GM15510 (cell line): ENCODE measurements around the gene CREBL2.

Source experiments
- POLR2A ChIP-seq: IDR thresholded peaks from 3 replicates; pipeline ENCODE4 v1.6.1; 2011; ENCODE audit warnings: borderline replicate concordance; ENCODE audit not compliant: insufficient read length; ENCODE audit errors: extremely low read depth

Gene CREBL2

DNA sequence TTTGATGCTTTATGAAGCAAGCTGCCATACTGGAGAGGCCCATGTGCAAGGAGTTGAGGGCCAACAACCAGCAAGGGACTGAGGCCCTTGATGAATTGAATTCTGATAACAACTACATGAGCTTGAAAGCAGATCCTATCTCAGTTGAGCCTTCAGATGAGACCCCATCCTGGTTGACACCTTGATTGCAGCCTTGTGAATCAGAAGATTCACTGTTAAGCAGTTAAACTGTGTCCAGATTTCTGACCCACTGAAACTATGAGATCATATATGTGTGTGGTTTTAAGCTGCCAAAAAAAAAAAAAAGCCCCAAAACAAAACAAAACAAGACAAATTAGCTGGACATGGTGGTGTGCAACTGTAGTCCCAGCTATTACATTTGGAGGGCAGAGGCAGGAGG is 42.2 kb downstream of the CREBL2 start:
- TF ChIP-seq POLR2A = no peak

DNA sequence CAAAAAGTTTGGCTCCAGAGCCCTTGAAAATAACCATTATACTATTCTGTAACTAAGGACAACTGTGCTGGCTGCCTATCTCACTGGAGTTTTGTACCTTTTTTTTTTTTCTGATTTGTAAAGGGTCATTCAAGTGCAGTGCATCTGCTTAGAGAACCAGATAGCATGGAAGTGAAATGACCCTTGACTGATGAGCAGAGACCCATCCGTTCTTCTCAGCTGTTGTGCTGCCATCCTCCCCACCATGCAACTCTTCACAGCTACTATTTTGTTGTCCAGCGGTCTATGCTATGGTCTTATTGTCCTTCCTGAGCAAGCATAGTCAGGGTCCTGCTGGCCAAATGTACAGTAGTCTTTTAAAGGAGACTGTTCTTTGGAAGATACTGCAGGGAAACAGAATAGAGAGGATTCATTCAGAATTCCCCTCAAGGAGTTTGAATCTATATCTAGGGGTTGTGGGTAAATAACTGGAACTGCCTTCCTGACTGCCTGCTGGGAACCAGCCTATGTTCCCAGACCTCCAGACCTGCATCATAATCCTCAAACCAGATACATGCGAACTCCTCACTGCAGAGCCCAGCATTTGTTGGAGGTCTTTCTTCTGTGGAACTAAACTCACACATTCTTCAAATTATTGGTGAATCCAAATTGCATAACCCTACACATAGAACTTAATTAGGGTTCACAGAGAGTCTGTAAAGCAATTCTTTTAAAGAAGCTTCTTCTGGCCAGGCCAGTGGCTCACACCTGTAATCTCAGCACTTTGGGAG is 43.2 kb downstream of the CREBL2 start:
- TF ChIP-seq POLR2A = no peak

DNA sequence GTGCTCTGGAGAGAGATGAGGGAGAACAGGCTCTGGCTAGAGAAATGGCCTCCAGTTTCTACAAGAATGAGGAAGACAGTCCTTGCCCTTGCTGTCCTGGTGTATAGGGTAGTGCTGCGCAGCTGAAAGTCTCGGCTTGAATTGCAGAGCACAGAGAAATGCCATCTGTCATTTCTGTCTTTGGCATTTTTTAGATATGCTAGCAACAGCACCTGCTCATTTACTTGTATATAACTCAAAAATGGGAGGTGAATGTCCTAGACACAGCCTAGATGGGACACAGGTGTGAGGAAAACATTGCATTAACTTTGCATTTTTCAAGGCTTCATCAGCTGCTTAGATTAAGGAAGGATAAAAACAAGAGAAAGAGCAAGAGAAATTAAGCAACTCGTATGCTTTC is 48.5 kb downstream of the CREBL2 start:
- no peak for TF ChIP-seq POLR2A

DNA sequence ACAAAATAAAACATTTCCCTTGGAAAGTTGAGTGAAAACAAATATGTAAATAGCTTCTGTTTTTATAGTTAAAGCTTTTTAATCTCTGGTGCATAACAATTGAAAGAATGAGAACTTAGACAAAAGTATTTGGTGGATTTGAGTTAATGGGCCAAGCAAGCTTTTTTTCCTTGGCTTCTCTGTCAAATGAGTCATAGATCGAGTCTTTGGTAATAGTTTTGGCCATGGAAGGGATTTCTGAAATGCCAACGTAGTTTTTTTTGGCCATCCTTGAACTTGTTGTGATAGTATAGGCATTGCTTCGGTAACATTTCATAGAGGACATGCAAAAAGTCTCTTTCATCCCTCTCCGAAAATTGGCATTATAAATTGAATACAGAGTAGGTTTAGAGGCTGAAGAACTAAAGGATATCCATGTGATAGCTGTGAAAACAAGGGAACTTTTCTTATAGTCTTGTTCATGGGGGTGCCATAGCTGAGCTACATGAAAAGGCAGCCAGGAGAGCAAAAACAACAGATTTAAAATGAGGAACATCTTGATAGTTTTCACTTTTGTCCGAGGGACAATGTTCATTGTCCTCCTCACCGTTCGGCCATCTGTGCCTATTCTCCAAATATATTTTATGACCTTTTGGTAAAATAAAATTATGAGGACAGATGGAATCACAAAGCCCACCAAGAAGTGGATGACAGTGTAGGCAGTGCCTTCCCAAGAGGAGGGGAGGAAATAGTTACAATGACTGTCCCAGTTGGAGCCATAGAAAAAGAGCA is 49.6 kb downstream of the CREBL2 start:
- TF ChIP-seq POLR2A = no peak

DNA sequence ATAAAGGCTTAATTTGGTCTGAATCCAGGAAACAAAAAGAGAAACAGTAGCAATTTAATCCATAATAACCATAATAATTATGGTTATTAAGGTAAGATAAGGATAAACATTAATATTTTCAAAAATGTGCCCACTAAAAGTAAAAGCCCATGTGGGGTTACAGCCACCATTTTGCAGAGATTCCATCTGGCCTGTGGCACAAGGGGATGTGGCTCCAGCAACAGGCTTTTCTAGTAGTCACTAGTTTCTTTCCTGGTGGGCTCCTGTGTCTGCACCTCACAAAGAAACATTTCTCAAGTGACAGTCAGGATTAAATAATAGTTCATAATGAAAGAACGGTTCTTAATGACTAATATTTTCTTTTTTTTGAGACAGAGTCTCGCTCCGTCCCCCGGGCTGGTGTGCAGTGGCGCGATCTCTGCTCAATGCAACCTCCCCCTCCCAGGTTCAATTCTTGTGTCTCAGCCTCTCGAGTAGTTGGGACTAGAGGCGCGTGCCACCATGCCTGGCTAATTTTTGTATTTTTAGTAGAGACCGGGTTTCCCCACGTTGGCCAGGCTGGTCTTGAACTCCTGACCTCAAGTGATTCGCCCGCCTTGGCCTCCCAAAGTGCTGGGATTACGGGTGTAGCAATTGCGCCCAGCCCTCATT is 52.1 kb downstream of the CREBL2 start:
- no peak for TF ChIP-seq POLR2A

DNA sequence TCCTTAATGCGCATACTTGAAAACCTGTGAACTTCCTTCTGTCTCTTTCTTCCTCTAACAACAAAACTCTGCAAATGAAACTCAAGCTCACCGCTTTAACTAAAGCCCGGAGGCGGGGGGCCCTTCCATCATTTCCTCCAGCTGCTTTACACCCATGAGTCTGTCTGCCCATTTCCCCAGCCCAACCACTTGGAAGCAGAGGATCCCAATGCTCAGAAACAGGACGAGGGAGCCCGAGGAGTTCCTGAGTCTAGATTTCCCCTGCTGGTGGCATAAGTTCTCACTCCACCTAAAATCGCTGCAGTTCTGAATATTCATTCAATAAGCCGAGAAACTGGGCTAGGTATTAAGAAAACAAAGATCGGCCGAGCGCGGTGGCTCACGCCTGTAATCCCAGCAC is 53.5 kb downstream of the CREBL2 start:
- TF ChIP-seq POLR2A = no peak

DNA sequence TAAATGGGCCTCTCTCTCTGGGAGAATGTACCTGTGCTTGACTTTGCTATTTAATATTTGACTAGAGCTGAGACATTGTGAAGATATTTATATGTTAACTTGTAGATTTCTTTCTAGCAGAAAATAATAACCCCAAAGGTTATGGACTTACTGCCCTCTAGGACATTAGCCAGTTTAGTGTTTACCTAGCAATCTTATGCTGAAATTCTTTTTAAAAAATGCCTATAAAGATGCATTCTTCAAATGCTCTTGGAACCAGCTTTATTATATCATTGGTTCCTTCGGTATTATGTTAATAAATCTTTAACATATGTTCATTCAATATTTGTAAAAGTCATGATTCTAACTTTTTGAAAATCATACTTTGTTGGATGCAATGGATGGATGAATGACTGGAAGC is 56.3 kb downstream of the CREBL2 start:
- TF ChIP-seq POLR2A = no peak

DNA sequence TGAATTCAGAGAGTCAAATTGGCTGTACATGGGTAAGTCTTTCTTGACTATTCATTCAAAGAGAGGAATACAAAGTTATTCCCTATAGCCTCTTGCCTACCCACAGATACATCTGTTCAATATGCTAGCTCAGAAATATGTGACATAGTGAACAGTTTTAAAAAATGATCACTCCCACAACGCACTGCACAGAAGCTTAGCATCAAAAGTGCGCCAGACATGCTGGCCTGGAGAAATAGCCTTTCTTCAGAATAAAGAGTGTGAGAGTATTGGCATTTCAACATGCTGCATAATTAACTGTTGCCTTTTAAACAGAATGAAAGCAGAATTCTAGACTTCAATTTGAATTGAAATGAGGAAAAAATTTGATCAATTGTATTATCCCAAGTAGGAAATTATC is 57.3 kb downstream of the CREBL2 start:
- no peak for TF ChIP-seq POLR2A

DNA sequence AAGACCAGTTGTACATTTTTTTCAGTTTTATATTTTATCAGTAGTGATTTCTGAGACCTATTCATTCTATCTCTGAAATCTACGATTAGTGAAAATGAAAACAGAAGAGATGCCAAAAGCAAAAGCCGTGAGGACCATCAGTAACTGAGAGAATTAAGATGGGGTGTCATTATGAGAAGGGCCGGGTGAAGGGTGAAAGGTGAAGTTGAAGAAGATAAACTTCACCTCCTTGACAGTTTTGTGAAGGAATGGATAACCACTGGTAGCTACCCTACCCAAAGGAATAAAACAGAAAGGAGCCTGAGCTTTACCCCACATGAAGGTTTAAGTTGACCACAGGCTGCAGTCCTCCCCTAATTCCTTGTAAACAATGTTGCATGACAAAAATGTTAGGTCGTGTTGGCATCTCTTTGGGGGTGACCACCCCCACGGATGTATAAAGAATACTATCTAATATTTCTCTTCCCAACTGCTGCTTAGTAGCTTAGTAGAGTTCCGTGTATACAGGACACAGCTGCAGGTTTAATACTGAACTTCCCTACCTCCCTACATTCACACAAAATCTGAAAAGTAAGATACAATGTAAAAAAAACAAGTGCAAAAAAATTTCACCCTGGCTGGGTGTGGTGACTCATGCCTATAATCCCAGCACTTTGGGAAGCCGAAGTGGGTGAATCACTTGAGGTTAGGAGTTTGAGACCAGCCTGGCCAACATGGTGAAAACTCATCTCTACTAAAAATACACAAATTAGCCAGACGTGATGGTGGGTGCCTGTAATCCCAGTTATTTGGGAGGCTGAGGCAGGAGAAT is 60.4 kb downstream of the CREBL2 start:
- TF ChIP-seq POLR2A = no peak

DNA sequence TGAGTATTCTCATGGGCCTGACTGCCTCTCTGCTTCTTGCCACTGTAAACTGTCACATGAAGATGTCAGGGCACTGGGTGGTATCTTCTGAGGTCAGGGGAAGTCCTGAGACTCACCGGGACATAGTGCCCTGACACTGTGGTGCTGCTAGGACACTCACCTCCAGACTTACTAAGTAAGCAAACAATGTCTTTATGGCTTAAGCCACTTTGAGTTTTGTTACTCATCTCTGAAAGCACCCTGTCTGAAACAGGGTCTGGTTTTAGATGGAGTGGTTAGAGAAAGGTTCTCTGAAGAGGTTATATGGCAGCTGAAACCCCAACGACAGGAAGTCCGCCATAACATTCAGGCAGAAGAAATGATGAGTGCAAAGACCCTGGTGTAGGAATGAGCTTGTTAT is 61.6 kb downstream of the CREBL2 start:
- TF ChIP-seq POLR2A = no peak

DNA sequence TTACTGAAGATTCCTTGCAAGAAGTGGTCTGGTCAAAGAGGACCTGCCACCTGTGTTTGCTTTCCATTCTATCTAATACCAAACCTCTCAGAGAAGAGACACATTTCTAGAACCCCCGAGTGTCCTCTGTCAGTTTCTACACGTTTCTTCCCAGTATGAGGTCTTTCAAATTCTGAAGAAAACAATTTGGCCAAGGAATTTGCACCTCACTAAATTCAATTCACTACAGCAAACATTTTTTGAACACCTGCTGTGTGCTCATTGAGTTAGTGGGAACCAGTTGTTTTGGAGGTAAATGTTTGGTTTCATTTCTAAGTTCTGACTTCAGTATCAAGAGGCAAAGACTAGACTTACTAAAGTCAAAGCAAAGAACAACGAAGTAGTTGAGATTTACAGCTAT is 64.9 kb downstream of the CREBL2 start:
- no peak for TF ChIP-seq POLR2A

DNA sequence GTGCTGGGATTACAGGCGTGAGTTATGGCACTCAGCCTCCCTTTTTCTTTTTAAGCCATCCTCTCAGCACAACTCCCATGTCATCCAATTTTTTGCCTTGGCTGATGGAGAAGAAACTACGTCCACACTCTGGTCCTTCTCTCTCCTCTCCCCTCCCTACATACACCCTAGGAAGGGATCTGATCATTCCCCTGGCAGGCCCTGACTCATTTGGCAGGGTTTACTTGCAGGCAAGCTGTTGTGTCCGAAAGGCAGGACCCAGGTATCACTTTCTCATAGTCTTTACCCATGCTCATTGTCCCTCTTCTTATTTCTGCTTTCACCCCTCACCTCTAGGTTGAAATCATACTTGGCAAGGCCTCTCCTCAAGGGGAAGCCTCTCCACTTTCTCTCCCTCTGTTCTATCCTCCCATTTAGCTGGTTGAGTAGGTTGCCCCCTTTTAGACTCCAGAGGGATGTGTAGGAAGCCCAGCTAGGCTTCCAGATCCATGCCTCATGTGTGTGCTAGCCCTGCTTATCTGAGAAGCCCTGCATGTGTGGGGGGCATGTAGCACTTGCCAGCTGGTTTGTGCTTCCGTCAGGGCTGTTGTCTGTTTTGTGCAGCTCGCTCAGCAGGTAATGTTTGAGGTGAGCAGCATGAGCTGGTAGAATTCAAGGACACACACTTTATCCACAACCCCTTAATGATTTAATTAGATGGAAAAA is 69.5 kb downstream of the CREBL2 start:
- TF ChIP-seq POLR2A = no peak

DNA sequence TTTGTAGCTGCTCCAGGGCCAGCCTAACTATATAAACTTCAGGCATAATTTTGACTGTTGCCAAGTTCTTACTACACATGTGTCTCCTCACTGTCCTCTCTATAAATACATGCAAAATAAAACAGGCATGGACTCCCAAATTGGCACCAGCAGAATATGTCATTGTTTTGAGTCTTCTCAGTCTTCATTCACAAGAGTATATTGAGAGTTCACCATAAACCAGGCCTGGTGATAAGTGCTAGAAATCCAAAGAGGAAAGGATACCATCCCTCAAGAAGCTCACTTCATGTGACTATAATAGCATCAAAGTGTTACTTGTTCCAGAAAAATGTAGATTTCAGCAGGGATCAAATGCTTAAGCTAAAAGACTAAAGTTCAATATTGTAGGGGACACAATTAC is 70.6 kb downstream of the CREBL2 start:
- TF ChIP-seq POLR2A = no peak

DNA sequence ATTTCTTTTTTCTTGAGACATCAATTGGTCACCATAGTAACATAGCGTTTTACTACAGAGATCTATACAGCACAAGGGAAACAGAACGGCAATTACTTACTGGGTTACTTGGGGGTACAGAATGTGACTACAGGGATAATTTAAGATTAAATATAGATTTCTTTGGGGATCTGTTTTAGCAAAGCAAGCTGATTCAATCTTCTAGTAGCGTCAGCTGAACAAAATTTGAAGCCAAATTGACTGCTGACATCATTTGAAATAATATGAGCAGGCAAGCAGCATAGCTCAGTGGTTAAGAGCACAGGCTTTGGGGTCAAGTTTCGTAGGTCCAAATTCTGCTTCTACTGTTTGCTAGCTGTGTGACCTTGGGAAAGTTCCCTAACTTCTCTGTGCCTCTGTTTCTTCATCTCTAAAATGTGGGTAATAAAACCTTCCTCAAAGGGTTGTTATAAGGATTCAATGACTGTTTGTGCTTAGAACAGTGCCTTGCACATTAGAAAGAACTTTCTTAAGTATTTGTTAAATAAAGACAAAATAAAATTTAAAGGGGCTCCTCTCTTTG is 71.5 kb downstream of the CREBL2 start:
- TF ChIP-seq POLR2A = no peak

DNA sequence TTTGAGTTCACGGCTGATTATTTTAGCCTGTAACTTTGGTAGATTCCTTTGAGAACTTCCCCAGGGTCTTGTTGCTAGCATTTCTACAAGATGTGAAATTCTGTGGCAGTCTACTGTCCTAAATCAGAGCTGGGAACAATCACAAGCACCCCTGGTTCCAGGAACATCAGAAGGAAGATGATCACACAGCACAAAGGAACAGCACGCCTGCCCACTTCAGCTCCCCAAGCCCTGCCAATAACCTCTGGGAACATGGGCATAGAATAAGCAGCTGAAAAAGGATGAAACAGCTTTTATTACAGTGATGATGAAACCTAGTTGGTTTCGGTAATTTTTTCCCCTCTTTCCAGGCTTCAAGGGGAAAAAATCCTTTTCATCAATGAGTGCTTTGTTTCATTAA is 72.0 kb downstream of the CREBL2 start:
- TF ChIP-seq POLR2A = no peak
